ENCODE measurements around the gene MELK. TPM values are rescaled to one million over a fixed set of nuclear protein-coding genes. Genes with fewer than 3 reads are reported as not detected.

MELK gene
- total and polyA plus RNA-seq, 2 of the 4 experiments (the other 2 are of a cell fraction), result 20.8 to 27.4 TPM

DNA sequence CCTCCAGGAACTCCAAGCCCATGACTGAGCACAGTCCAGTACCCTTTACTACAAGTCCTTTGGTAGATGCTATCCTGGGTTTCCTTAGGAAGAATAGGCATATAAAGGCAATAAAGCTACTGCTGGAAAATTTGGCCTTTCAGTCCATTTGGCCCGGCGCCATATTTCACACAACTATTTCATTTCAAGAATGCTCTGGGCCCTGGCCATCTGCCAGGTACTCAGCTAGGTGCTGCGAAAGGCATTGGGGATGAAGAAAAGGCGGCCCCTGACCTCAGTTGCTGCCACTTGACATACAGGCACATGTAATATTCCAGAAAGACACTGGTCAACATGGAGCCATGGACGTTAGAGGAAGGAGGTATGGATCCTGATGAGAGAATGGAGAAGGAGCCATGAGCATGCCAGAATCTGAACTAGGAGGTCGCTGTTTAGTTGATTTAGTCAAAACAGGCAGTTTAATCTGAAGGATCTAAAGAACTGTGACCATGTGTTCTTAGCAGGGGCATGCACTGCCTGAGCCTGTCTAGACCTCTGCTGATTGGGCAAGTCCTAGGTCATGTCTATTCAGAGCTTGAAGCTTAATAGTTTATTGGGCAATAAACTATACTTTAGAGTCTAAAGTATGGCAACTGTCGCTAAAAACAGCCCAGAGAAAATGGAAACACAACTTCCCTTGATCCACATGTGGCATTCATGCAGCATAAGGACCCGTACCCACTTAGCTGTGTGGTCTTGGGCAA lies 149.3 kb downstream of the MELK start:
- Histone ChIP-seq H3K4me3 (ENCODE audit: insufficient read depth, low read depth, low read length) (no peak overlapping the region), H3K27ac (ENCODE audit: insufficient read depth, low read length) (no peak overlapping the region), H2BK120ac (ENCODE audit: low read depth, low read length) (no peak overlapping the region), H3K4me2 (ENCODE audit: low read depth, low read length) (no peak overlapping the region), H3K27me3 (ENCODE audit: control insufficient read depth, insufficient read depth, low read length) (peaks cover 6% of the 10 kb centered on the region), H3K14ac (replicated peaks; ENCODE audit: low read depth, low read length) (no peak overlapping the region), H2AFZ (replicated peaks; ENCODE audit: low read length, poor library complexity) (no peak overlapping the region), H3K56ac (ENCODE audit: extremely low read depth, insufficient read depth, low read length) (no peak overlapping the region), H3K9ac (ENCODE audit: low read depth, low read length) (no peak overlapping the region), H2AK5ac (ENCODE audit: low read depth, low read length) (no peak overlapping the region), H3K18ac (ENCODE audit: low read depth, low read length) (no peak overlapping the region), H4K20me1 (ENCODE audit: insufficient read depth, low read length) (no peaks in the 10 kb centered on the region), H3K9me1 (ENCODE audit: insufficient read depth, low read length) (peaks cover 3% of the 10 kb centered on the region; the same call in 1 of the 2 replicates), H3K4ac (ENCODE audit: low read depth, low read length) (no peak overlapping the region), H4K8ac (ENCODE audit: low read depth in 2 of 2, low read length in 2 of 2) (no peak overlapping the region), H3K36me3 (ENCODE audit: control insufficient read depth, insufficient read depth, low read length) (no peaks in the 10 kb centered on the region), H2BK5ac (ENCODE audit: low read depth, low read length, poor library complexity, severe bottlenecking) (no peak overlapping the region), H3K23ac (ENCODE audit: low read depth, low read length) (no peak overlapping the region), H3K4me1 (ENCODE audit: control insufficient read depth, insufficient read depth, low read length) (peaks cover 3% of the 10 kb centered on the region), H4K91ac (ENCODE audit: insufficient read depth, low read depth, low read length) (no peak overlapping the region), H2AK9ac (replicated peaks; ENCODE audit: low read depth, low read length, poor library complexity) (no peak overlapping the region), H3K9me3 (ENCODE audit: control insufficient read depth, insufficient read depth, low read length) (no peaks in the 10 kb centered on the region), H2BK20ac (ENCODE audit: low read depth, low read length) (no peak overlapping the region), H4K5ac (ENCODE audit: low read depth, low read length) (no peak overlapping the region), H2BK15ac (ENCODE audit: low read depth, low read length) (no peak overlapping the region), H3K79me1 (ENCODE audit: low read depth in 1 of 2, low read length in 2 of 2) (no peaks in the 10 kb centered on the region)
- in situ Hi-C loops (cut with MboI; ENCODE audit: low sequenced_read_pairs) (loop anchor here (10.0 kb wide), 1 partner anchor 317 kb away; the partner anchor contains the start of gene RNF38), dilution Hi-C loops (cut with HindIII; ENCODE audit: low sequenced_read_pairs, unreplicated experiment) (no loop called here), intact Hi-C loops (cut with micrococcal nuclease) (no loop called here)
- TF ChIP-seq MXI1 (IDR thresholded peaks at IDR 0.05; ENCODE audit: borderline replicate concordance, low read depth, low read length) (no peak), RFX5 (IDR thresholded peaks at IDR 0.05; ENCODE audit: low read depth, low read length) (no peak), CEBPB (IDR thresholded peaks at IDR 0.05; ENCODE audit: low read depth, low read length) (no peak), FOS (IDR thresholded peaks at IDR 0.05; ENCODE audit: low read depth, low read length) (no peak), NFE2L2 (IDR thresholded peaks at IDR 0.05; ENCODE audit: low read depth, low read length) (no peak), MAFK (IDR thresholded peaks at IDR 0.05; ENCODE audit: low read depth, low read length) (no peak), POLR2A (IDR thresholded peaks at IDR 0.05; ENCODE audit: low read depth, low read length) (no peak)
- TF ChIP-seq, protein P1, sequence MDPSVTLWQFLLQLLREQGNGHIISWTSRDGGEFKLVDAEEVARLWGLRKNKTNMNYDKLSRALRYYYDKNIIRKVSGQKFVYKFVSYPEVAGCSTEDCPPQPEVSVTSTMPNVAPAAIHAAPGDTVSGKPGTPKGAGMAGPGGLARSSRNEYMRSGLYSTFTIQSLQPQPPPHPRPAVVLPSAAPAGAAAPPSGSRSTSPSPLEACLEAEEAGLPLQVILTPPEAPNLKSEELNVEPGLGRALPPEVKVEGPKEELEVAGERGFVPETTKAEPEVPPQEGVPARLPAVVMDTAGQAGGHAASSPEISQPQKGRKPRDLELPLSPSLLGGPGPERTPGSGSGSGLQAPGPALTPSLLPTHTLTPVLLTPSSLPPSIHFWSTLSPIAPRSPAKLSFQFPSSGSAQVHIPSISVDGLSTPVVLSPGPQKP (IDR thresholded peaks at IDR 0.05; ENCODE audit: borderline replicate concordance, low read depth, low read length), result no peak
- TF ChIP-seq, protein P2, sequence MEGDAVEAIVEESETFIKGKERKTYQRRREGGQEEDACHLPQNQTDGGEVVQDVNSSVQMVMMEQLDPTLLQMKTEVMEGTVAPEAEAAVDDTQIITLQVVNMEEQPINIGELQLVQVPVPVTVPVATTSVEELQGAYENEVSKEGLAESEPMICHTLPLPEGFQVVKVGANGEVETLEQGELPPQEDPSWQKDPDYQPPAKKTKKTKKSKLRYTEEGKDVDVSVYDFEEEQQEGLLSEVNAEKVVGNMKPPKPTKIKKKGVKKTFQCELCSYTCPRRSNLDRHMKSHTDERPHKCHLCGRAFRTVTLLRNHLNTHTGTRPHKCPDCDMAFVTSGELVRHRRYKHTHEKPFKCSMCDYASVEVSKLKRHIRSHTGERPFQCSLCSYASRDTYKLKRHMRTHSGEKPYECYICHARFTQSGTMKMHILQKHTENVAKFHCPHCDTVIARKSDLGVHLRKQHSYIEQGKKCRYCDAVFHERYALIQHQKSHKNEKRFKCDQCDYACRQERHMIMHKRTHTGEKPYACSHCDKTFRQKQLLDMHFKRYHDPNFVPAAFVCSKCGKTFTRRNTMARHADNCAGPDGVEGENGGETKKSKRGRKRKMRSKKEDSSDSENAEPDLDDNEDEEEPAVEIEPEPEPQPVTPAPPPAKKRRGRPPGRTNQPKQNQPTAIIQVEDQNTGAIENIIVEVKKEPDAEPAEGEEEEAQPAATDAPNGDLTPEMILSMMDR (conservative IDR thresholded peaks at IDR 0.05; ENCODE audit: low read depth, low read length), result no peak
- TF ChIP-seq, protein P3, sequence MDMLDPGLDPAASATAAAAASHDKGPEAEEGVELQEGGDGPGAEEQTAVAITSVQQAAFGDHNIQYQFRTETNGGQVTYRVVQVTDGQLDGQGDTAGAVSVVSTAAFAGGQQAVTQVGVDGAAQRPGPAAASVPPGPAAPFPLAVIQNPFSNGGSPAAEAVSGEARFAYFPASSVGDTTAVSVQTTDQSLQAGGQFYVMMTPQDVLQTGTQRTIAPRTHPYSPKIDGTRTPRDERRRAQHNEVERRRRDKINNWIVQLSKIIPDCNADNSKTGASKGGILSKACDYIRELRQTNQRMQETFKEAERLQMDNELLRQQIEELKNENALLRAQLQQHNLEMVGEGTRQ (IDR thresholded peaks at IDR 0.05; ENCODE audit: low read depth, low read length), result no peak
- no CpG with 5 or more reads among the region's 8 CpGs for WGBS, 2 experiments (ENCODE audit: extremely low coverage in 2 of 2, insufficient read length in 1 of 2)
- no peak for DNase-seq
- no TSS peak for BruUV-seq (replicated peaks)
- ChIA-PET CTCF (no interaction called here), POLR2A (ENCODE audit: unreplicated experiment) (no interaction called here)
- ATAC-seq (ENCODE audit: low read depth), result no peak
